Kidney epithelial cell (primary cell): ENCODE measurements around the gene RASGRF2. TPM values are rescaled to one million over a fixed set of nuclear protein-coding genes. Genes with fewer than 3 reads are reported as not detected.

Source experiments
- DNase-seq: peaks from one replicate; pipeline ENCODE4 v3.0.0-alpha.2; 2010; ENCODE audit warnings: low read depth
- H3K27me3 ChIP-seq: 2 replicates; pipeline ENCODE4 v1.6.0; 2011; ENCODE audit warnings: low read length; ENCODE audit not compliant: control insufficient read depth, insufficient read depth
- H3K36me3 ChIP-seq: 2 replicates; pipeline ENCODE4 v1.5.1; 2011; ENCODE audit warnings: low read length; ENCODE audit not compliant: control insufficient read depth, insufficient read depth
- H3K4me3 ChIP-seq: 2 replicates; pipeline ENCODE4 v1.5.1; 2011; ENCODE audit warnings: low read depth, mild to moderate bottlenecking, control low read depth, low read length
- total RNA-seq: library from RNA; depleted of rRNA; stranded (reverse); fragments of >200 nt; gene quantifications from 2 replicates; pipeline ENCODE4 v1.2.3, GENCODE V29; 2015
- TF ChIP-seq, protein P1 (sequence below): IDR thresholded peaks from 2 replicates; pipeline ENCODE4 v1.5.1; 2011; ENCODE audit warnings: mild to moderate bottlenecking, moderate library complexity, low read length, control low read depth, inconsistent platforms; ENCODE audit not compliant: insufficient read depth, poor library complexity, severe bottlenecking

RASGRF2 gene
- total RNA-seq, 1 donor from 2014 or later, result 5.8 TPM

DNA sequence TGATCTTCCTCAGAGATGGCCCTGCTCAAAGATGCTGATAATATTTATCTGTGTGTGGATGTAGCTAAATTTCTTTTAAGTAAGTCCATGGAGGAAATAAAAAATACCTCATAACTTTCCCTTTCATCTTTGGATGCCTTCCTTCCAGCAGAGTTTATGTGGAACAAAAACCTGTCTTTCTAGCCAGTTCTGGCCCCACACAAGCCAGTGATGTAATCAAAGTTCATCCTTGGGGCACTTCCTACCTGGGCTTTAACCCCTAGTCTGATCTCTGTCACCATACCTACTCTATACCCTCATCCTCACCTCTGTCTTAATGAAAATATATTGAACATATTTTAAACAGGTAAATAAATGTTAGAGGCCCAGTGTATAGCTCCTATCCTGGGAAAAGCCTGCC is 39.8 kb upstream of the RASGRF2 start:
- H3K27me3 ChIP-seq, result no peaks in the 10 kb centered on the region
- DNase-seq, result no peak
- no peaks in the 10 kb centered on the region for H3K36me3 ChIP-seq
- TF ChIP-seq, protein P1, sequence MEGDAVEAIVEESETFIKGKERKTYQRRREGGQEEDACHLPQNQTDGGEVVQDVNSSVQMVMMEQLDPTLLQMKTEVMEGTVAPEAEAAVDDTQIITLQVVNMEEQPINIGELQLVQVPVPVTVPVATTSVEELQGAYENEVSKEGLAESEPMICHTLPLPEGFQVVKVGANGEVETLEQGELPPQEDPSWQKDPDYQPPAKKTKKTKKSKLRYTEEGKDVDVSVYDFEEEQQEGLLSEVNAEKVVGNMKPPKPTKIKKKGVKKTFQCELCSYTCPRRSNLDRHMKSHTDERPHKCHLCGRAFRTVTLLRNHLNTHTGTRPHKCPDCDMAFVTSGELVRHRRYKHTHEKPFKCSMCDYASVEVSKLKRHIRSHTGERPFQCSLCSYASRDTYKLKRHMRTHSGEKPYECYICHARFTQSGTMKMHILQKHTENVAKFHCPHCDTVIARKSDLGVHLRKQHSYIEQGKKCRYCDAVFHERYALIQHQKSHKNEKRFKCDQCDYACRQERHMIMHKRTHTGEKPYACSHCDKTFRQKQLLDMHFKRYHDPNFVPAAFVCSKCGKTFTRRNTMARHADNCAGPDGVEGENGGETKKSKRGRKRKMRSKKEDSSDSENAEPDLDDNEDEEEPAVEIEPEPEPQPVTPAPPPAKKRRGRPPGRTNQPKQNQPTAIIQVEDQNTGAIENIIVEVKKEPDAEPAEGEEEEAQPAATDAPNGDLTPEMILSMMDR, result no peak
- H3K4me3 ChIP-seq, result no peak overlapping the region

GRCh38 chr5:80921026-80921425 is 39.1 kb upstream of the RASGRF2 start:
- H3K4me3 ChIP-seq, result no peak overlapping the region
- TF ChIP-seq, protein P1, result no peak
- H3K27me3 ChIP-seq, result no peaks in the 10 kb centered on the region
- no peaks in the 10 kb centered on the region for H3K36me3 ChIP-seq
- no peak for DNase-seq

DNA sequence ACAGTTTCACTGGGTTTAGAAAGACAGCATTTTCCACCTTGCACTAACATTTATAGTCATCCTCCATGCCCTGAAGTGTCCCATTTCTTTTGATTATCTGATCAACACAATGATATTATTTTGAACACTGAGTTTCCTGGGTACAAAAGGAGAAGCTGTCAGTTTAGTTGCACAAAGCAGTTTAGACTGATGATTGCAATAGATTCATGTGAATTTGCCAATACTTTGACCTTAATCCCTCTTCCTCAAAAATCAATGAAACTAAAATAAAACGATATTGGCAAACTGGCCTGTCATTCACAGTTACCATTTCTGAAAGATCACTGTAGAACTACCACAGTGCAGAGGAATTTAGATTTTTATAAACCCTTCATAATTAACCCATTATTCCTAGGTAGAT is 34.2 kb upstream of the RASGRF2 start:
- no peak overlapping the region for H3K4me3 ChIP-seq
- TF ChIP-seq, protein P1, result no peak
- H3K36me3 ChIP-seq, result no peaks in the 10 kb centered on the region
- DNase-seq, result no peak
- no peaks in the 10 kb centered on the region for H3K27me3 ChIP-seq

- no peak for DNase-seq
- TF ChIP-seq, protein P1, result no peak
- Histone ChIP-seq H3K36me3 (no peaks in the 10 kb centered on the region), H3K27me3 (no peaks in the 10 kb centered on the region), H3K4me3 (no peak overlapping the region)
Observed at GRCh38 chr5:80926536-80926935, 33.6 kb upstream of the RASGRF2 start.

GRCh38 chr5:80926979-80927656 is 33.0 kb upstream of the RASGRF2 start:
- no peaks in the 10 kb centered on the region for H3K36me3 ChIP-seq
- H3K4me3 ChIP-seq, result no peak overlapping the region
- H3K27me3 ChIP-seq, result no peaks in the 10 kb centered on the region
- no peak for DNase-seq
- TF ChIP-seq, protein P1, result no peak

GRCh38 chr5:80928073-80928472 is 32.1 kb upstream of the RASGRF2 start:
- no peak for DNase-seq
- H3K27me3 ChIP-seq, result no peaks in the 10 kb centered on the region
- TF ChIP-seq, protein P1, result no peak
- no peak overlapping the region for H3K4me3 ChIP-seq
- H3K36me3 ChIP-seq, result no peaks in the 10 kb centered on the region
